ENCODE measurements around the gene TNS1. TPM values are rescaled to one million over a fixed set of nuclear protein-coding genes. Genes with fewer than 3 reads are reported as not detected.

Gene TNS1
- total and polyA plus RNA-seq, 10 of the 15 experiments (the other 5 are each of a cell fraction or from before 2014, with no cell fraction given), result 0.05 to 0.44 TPM; not detected in 8

- TF ChIP-seq PRDM15 (CRISPR knock-in tag; IDR thresholded peaks at IDR 0.05), result no peak
- no peak for TF ChIP-seq HDAC2 (IDR thresholded peaks at IDR 0.05)
- no peak for TF ChIP-seq ZBTB4 (CRISPR knock-in tag; IDR thresholded peaks at IDR 0.05)
- no peak for TF ChIP-seq SP1 (IDR thresholded peaks at IDR 0.05; ENCODE audit: low read depth, low read length)
- TF ChIP-seq HDGF (IDR thresholded peaks at IDR 0.05), result no peak
Observed at GRCh38 chr2:218033590-218034496, 31.0 kb upstream of the TNS1 start (continued).
